K562 (cell line): ENCODE data around the gene MTHFS. TPM values are rescaled to one million over a fixed set of nuclear protein-coding genes. Genes with fewer than 3 reads are reported as not detected.
"Not testable (repeated sequence)": the region's sequence is repeated elsewhere in the genome, so short reads cannot be mapped to it uniquely, and the experiment has no call there.

Experiments used
- ATAC-seq: fragments of 200-7000 bp; cut with Tn5 transposase; 3 replicates; pipeline ENCODE4 v1.9.1; 2020; ENCODE audit warnings: moderate library complexity
- BruUV-seq: library from RNA; stranded (reverse); fragments of 400-500 nt; replicated peaks from 2 replicates; lab custom pipeline; 2021; lab: Mats Ljungman, UMichigan
- CTCF ChIA-PET: fragments of 300-600 bp; formaldehyde crosslinking; extraction: SDS; loops from one replicate; lab custom pipeline; 2021; ENCODE audit warnings: low intra/inter-chr PET ratio; lab: Yijun Ruan, JAX
- POLR2A ChIA-PET: fragments of 300-600, 350-650 bp; sonication (Branson Sonifier 250); formaldehyde crosslinking; extraction: SDS; loops from one replicate; lab custom pipeline; 2021; ENCODE audit warnings: antibody characterized with exemption, inconsistent platforms; lab: Yijun Ruan, JAX
- DNase-seq, 4 experiments: peaks; one replicate each; pipeline versions ENCODE4 v3.0.0 to v3.0.0-alpha.2; 2011 to 2018; ENCODE audit warnings: low spot score in 3 of 4, mixed read lengths in 3 of 4; ENCODE audit errors: extremely low read depth in 1 of 4
- FAIRE-seq: peaks from 2 replicates; lab custom pipeline; 2011; peaks lifted over from hg19 to GRCh38; lab: Jason Lieb, UNC
- H2AFZ ChIP-seq: 2 replicates; pipeline ENCODE4 v1.6.0; 2011; ENCODE audit warnings: low read depth, low read length, control low read depth, inconsistent platforms
- H3K27ac ChIP-seq: fragments of 200-600 bp; 3 replicates; pipeline ENCODE4 v1.8.0; 2011; ENCODE audit warnings: low read depth, mild to moderate bottlenecking, control low read depth, inconsistent platforms, low read length, moderate library complexity, mixed read lengths; ENCODE audit errors: extremely low read depth
- H3K27me3 ChIP-seq, 2 experiments: fragments of 300-600 bp in 1 of 2; 2 replicates in 1 of 2; 3 replicates in 1 of 2; pipeline versions ENCODE4 v1.6.0 to v1.8.0; 2011; ENCODE audit warnings: inconsistent platforms in 2 of 2, low read length in 2 of 2, mild to moderate bottlenecking in 1 of 2, mixed read lengths in 1 of 2, moderate library complexity in 1 of 2; ENCODE audit not compliant: control insufficient read depth in 2 of 2, insufficient read depth in 2 of 2
- H3K36me3 ChIP-seq: fragments of 300-600 bp; 3 replicates; pipeline ENCODE4 v1.8.0; 2011; ENCODE audit warnings: mild to moderate bottlenecking, low read length, inconsistent platforms; ENCODE audit not compliant: control insufficient read depth, insufficient read depth
- H3K4me1 ChIP-seq, 2 experiments: fragments of 200-600 bp in 1 of 2; replicated peaks in 1 of 2; 2 replicates in 1 of 2; 3 replicates in 1 of 2; pipeline versions ENCODE4 v1.5.1 to v1.8.0; 2011; ENCODE audit warnings: inconsistent platforms in 2 of 2, low read length in 2 of 2, mild to moderate bottlenecking in 1 of 2, mixed read lengths in 1 of 2, moderate library complexity in 1 of 2; ENCODE audit not compliant: control insufficient read depth in 2 of 2, insufficient read depth in 2 of 2
- H3K4me2 ChIP-seq: 2 replicates; pipeline ENCODE4 v1.6.1; 2011; ENCODE audit warnings: low read length, control low read depth, inconsistent platforms, mixed read lengths; ENCODE audit not compliant: insufficient read depth
- H3K4me3 ChIP-seq: fragments of 200-600 bp; sonication (generic), shearing (Covaris generic); 2 replicates; pipeline ENCODE4 v1.5.1; 2016; ENCODE audit warnings: control low read depth, inconsistent platforms
- H3K79me2 ChIP-seq: fragments of 200-600 bp; 3 replicates; pipeline ENCODE4 v1.8.0; 2011; ENCODE audit warnings: low read length, inconsistent platforms; ENCODE audit not compliant: control insufficient read depth, insufficient read depth
- H3K9ac ChIP-seq, 2 experiments: 2 replicates each; pipeline versions ENCODE4 v1.6.0 to v1.6.1; 2011; ENCODE audit warnings: low read depth in 2 of 2, low read length in 2 of 2, control low read depth in 1 of 2, inconsistent platforms in 1 of 2, mild to moderate bottlenecking in 1 of 2, mixed read lengths in 1 of 2; ENCODE audit not compliant: insufficient read depth in 1 of 2
- H3K9me1 ChIP-seq: one replicate; pipeline ENCODE4 v1.6.0; 2011; ENCODE audit warnings: inconsistent platforms, mild to moderate bottlenecking, low read length, moderate library complexity; ENCODE audit not compliant: control insufficient read depth, insufficient read depth
- H3K9me3 ChIP-seq: replicated peaks from 2 replicates; pipeline ENCODE4 v1.5.1; 2011; ENCODE audit warnings: low read depth, low read length, inconsistent platforms; ENCODE audit not compliant: control insufficient read depth, insufficient read depth
- H4K20me1 ChIP-seq: replicated peaks from 2 replicates; pipeline ENCODE4 v1.6.1; 2011; ENCODE audit warnings: low read length, inconsistent platforms, mixed read lengths; ENCODE audit not compliant: control insufficient read depth, insufficient read depth
- CBX1 ChIP-seq: sonication (generic); IDR thresholded peaks from 2 replicates; pipeline ENCODE4 v1.6.1; 2016; ENCODE audit warnings: antibody characterized with exemption, low read depth, mild to moderate bottlenecking
- CHD1 ChIP-seq: fragments of 200-600 bp; sonication (generic); IDR thresholded peaks from one replicate; pipeline ENCODE4 v1.6.1; 2012; ENCODE audit warnings: mild to moderate bottlenecking, moderate library complexity, low read length, inconsistent platforms
- MIER1 ChIP-seq: fragments of 450-650 bp; IDR thresholded peaks from 2 replicates; pipeline ENCODE4 v1.6.1; 2016; ENCODE audit warnings: antibody characterized with exemption, mild to moderate bottlenecking, low read depth
- NUFIP1 ChIP-seq: fragments of 450-650 bp; IDR thresholded peaks from 2 replicates; pipeline ENCODE4 v1.6.1; 2018; ENCODE audit not compliant: partially characterized antibody
- PURB ChIP-seq: sonication (generic); formaldehyde crosslinking; IDR thresholded peaks from 2 replicates; pipeline ENCODE4 v1.9.0; 2021; ENCODE audit warnings: low read depth, mild to moderate bottlenecking, missing genetic modification reagents
- ZNF764 ChIP-seq: fragments of 250-450 bp; sonication (Bioruptor Pico); IDR thresholded peaks from 2 replicates; pipeline ENCODE4 v1.4.0; 2020; ENCODE audit warnings: low read depth, mild to moderate bottlenecking, moderate library complexity
- WGBS: fragments of 100-300 bp; shearing (Covaris generic); methylation state at CpG from one replicate; pipeline ENCODE4 v1.1.6; 2016; ENCODE audit warnings: low coverage, mixed read lengths; ENCODE audit not compliant: insufficient coverage; ENCODE audit errors: missing lambda C conversion rate; 5-methylcytosine and 5-hydroxymethylcytosine counted together
- in situ Hi-C: fragments of 300-500 bp; cut with MboI; formaldehyde crosslinking; loops from 4 replicates; pipeline ENCODE4 v1.15.0; 2018; ENCODE audit warnings: inconsistent platforms, mixed read lengths
- intact Hi-C: fragments of 100-400 bp; cut with micrococcal nuclease; formaldehyde crosslinking; loops from 2 replicates; pipeline ENCODE4 v1.14.2; 2022
- polyA plus RNA-seq, 8 experiments: library from polyadenylated mRNA; depleted of rRNA in 4 of 8; stranded (reverse) in 5 of 8; unstranded in 3 of 8; fragments of >200 nt; fragmentation: Nextera tagmentation in 2 of 8; fragmentation: Illumina TruSeq in 1 of 8; extraction: Ambion mirVana in 2 of 8; extraction: Trizol in 1 of 8; gene quantifications; 2 replicates each; pipeline versions ENCODE4 v1.2.1 to v1.2.3, GENCODE V29; 2011 to 2014; ENCODE audit warnings: inconsistent platforms in 1 of 8, missing spikeins in 1 of 8
- total RNA-seq, 7 experiments: library from RNA; depleted of rRNA in 6 of 7; stranded (reverse); fragments of >200 nt in 6 of 7; fragmentation: Illumina TruSeq in 2 of 7; extraction: Trizol in 2 of 7; gene quantifications; 2 replicates each; pipeline versions ENCODE4 v1.2.1 to v1.2.3, GENCODE V29; 2011 to 2021; ENCODE audit warnings: low replicate concordance in 1 of 7
- TF ChIP-seq, protein P1 (sequence below), 2 experiments: fragments of 450-650 bp in 1 of 2; sonication (generic) in 1 of 2; formaldehyde crosslinking in 1 of 2; IDR thresholded peaks in 1 of 2; conservative IDR thresholded peaks in 1 of 2; 2 replicates each; pipeline versions ENCODE4 v1.6.1 to v1.8.1; 2016 to 2023; ENCODE audit warnings: mild to moderate bottlenecking in 2 of 2, moderate library complexity in 2 of 2, inconsistent platforms in 1 of 2, missing genetic modification reagents in 1 of 2
- TF ChIP-seq, protein P2 (sequence below): fragments of 200-800 bp; sonication (Bioruptor generic); IDR thresholded peaks from 2 replicates; pipeline ENCODE4 v1.6.1; 2016; ENCODE audit warnings: missing genetic modification characterization, missing compliant biosample characterization

The MTHFS gene
- total and polyA plus RNA-seq, 9 of the 15 experiments (the other 6 are each of a cell fraction or from before 2014, with no cell fraction given), result 17.8 to 79.3 (median 41.7) TPM

DNA sequence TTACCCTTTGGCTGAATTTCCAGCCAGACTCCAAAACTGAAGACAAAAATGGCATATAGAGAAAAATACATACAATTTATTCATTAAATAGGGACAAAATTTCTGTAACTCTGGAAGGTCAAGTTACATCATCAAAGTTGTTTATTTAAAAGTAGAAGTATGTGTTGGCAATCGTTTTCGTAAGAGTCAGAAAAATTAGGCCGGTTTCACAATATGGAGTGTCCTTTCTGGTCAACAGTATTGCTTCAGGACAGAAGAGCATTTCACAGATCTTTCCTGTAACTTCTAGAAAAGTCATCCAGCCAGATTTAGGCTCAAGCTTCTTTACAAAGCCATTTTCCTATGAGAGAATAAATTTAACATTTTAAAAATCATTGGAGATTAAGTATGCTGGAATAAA, 2.0 kb upstream of the MTHFS start:
- not testable (repeated sequence) for H3K4me1 ChIP-seq, H4K20me1 ChIP-seq, H2AFZ ChIP-seq, H3K27ac ChIP-seq, H3K4me3 ChIP-seq, H3K4me2 ChIP-seq, BruUV-seq, H3K27me3 ChIP-seq, H3K36me3 ChIP-seq, ATAC-seq, H3K9me1 ChIP-seq, H3K9ac ChIP-seq, FAIRE-seq, H3K9me3 ChIP-seq, DNase-seq
- peaks cover 33% of the 10 kb centered on the region for H3K79me2 ChIP-seq
- in situ Hi-C loops, result loop anchor here (25.0 kb wide), 1 partner anchor 264 kb away; the partner anchor contains the start of gene FAH
- POLR2A ChIA-PET, result interaction anchor here (3.0 kb wide), 1 partner anchor 24 kb away, joined by 15 read pairs; no protein-coding TSS in a partner anchor
- WGBS, result 89% methylated on average over 3 of the region's 3 CpGs
- CTCF ChIA-PET, result interaction anchor here (0.6 kb wide), 1 partner anchor 101 kb away, joined by 6 read pairs; no protein-coding TSS in a partner anchor
- intact Hi-C loops, result loop anchor here (10.0 kb wide), 2 partner anchors 156 to 256 kb away; partner anchors contain the start of genes FAH and ZFAND6
- TF ChIP-seq, protein P1, sequence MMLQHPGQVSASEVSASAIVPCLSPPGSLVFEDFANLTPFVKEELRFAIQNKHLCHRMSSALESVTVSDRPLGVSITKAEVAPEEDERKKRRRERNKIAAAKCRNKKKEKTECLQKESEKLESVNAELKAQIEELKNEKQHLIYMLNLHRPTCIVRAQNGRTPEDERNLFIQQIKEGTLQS (IDR thresholded peaks at IDR 0.05), result peak; percentile 15; the same call in 1 of the 2 replicates
- TF ChIP-seq, protein P1 (CRISPR knock-in tag; conservative IDR thresholded peaks at IDR 0.05), result not testable (repeated sequence)

DNA sequence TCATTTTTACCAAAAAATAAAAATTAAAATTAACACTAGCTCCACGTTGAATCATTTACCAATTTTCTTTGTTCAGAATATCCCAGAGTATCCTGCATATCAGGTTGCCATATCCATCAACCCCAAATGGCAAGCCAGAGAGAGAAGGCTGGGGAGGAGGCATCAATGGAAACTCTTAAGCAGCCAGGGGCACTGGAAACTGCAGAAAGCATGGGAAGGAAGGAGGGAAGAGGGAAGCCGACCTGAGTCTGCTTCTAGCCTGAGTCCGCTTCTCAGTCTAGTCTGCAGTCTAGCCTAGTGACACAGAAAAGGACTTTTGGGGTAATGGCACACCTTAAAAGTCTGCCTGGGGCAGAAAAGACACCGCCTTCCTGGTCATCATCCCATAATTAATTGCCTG, 1.6 kb upstream of the MTHFS start:
- H3K36me3 ChIP-seq, result no peaks in the 10 kb centered on the region
- no peak overlapping the region; a peak in 1 of 4 replicates for H3K9ac ChIP-seq
- H4K20me1 ChIP-seq, result no peaks in the 10 kb centered on the region
- DNase-seq (no peak), FAIRE-seq (no peak), ATAC-seq (no peak)
- BruUV-seq, result no TSS peak
- in situ Hi-C loops, result loop anchor here (25.0 kb wide), 1 partner anchor 264 kb away; the partner anchor contains the start of gene FAH
- ChIA-PET POLR2A (interaction anchor here (0.8 to 3.0 kb wide), 4 partner anchors 12 to 24 kb away, joined by 3 to 15 read pairs (median 7); no protein-coding TSS in a partner anchor), CTCF (interaction anchor here (0.6 kb wide), 1 partner anchor 102 kb away, joined by 6 read pairs; no protein-coding TSS in a partner anchor)
- intact Hi-C loops, result loop anchor here (10.0 kb wide), 2 partner anchors 156 to 256 kb away; partner anchors contain the start of genes FAH and ZFAND6
- no peaks in the 10 kb centered on the region for H3K9me3 ChIP-seq
- no peak overlapping the region for H3K4me3 ChIP-seq
- no peak overlapping the region for H3K4me2 ChIP-seq
- peak overlapping the region; percentile 99 for H2AFZ ChIP-seq
- no peaks in the 10 kb centered on the region for H3K9me1 ChIP-seq
- peaks cover 3 to 8% of the 10 kb centered on the region in 2 experiments for H3K4me1 ChIP-seq
- no peak overlapping the region for H3K27ac ChIP-seq
- peaks cover 33% of the 10 kb centered on the region for H3K79me2 ChIP-seq
- H3K27me3 ChIP-seq, result no peaks in the 10 kb centered on the region
- 93% methylated on average over 4 of the region's 4 CpGs for WGBS
- TF ChIP-seq MIER1 (no peak), CHD1 (no peak), PURB (CRISPR knock-in tag) (no peak), ZNF764 (CRISPR knock-in tag) (no peak), NUFIP1 (no peak), CBX1 (no peak)
- TF ChIP-seq, protein P2, sequence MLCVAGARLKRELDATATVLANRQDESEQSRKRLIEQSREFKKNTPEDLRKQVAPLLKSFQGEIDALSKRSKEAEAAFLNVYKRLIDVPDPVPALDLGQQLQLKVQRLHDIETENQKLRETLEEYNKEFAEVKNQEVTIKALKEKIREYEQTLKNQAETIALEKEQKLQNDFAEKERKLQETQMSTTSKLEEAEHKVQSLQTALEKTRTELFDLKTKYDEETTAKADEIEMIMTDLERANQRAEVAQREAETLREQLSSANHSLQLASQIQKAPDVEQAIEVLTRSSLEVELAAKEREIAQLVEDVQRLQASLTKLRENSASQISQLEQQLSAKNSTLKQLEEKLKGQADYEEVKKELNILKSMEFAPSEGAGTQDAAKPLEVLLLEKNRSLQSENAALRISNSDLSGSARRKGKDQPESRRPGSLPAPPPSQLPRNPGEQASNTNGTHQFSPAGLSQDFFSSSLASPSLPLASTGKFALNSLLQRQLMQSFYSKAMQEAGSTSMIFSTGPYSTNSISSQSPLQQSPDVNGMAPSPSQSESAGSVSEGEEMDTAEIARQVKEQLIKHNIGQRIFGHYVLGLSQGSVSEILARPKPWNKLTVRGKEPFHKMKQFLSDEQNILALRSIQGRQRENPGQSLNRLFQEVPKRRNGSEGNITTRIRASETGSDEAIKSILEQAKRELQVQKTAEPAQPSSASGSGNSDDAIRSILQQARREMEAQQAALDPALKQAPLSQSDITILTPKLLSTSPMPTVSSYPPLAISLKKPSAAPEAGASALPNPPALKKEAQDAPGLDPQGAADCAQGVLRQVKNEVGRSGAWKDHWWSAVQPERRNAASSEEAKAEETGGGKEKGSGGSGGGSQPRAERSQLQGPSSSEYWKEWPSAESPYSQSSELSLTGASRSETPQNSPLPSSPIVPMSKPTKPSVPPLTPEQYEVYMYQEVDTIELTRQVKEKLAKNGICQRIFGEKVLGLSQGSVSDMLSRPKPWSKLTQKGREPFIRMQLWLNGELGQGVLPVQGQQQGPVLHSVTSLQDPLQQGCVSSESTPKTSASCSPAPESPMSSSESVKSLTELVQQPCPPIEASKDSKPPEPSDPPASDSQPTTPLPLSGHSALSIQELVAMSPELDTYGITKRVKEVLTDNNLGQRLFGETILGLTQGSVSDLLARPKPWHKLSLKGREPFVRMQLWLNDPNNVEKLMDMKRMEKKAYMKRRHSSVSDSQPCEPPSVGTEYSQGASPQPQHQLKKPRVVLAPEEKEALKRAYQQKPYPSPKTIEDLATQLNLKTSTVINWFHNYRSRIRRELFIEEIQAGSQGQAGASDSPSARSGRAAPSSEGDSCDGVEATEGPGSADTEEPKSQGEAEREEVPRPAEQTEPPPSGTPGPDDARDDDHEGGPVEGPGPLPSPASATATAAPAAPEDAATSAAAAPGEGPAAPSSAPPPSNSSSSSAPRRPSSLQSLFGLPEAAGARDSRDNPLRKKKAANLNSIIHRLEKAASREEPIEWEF, result no peak
